CD14-positive monocyte (primary cell): ENCODE results near the gene TEX38. TPM values are rescaled to one million over a fixed set of nuclear protein-coding genes. Genes with fewer than 3 reads are reported as not detected.
"Not testable (repeated sequence)": the region's sequence is repeated elsewhere in the genome, so short reads cannot be mapped to it uniquely, and the experiment has no call there.

ENCODE experiments used
- DNase-seq, 3 donors: peaks; one replicate each; pipeline ENCODE4 v3.0.0-alpha.2; 2011 to 2022
- H2AFZ ChIP-seq: 2 replicates; pipeline ENCODE4 v1.6.0; 2012; ENCODE audit warnings: mild to moderate bottlenecking, low read depth, low read length, inconsistent platforms; ENCODE audit not compliant: insufficient read depth, poor library complexity, severe bottlenecking
- H3K27ac ChIP-seq, 2 donors: 1 replicate in 1 of 2; 2 replicates in 1 of 2; pipeline ENCODE4 v1.5.1; 2012 to 2013; ENCODE audit warnings: low read length in 2 of 2, control low read depth in 1 of 2, inconsistent platforms in 1 of 2, low read depth in 1 of 2, mild to moderate bottlenecking in 1 of 2
- H3K27me3 ChIP-seq, 2 donors: one replicate each; pipeline versions ENCODE4 v1.6.0 to v1.6.1; 2011 to 2013; ENCODE audit warnings: low read length in 2 of 2; ENCODE audit not compliant: control insufficient read depth in 2 of 2, insufficient read depth in 2 of 2
- H3K36me3 ChIP-seq, 2 donors: replicated peaks in 1 of 2; 1 replicate in 1 of 2; 2 replicates in 1 of 2; pipeline versions ENCODE4 v1.5.1 to v1.6.1; 2012 to 2013; ENCODE audit warnings: low read length in 2 of 2, control low read depth in 1 of 2, inconsistent platforms in 1 of 2, mild to moderate bottlenecking in 1 of 2; ENCODE audit not compliant: insufficient read depth in 2 of 2, control insufficient read depth in 1 of 2
- H3K4me1 ChIP-seq, 2 donors: 1 replicate in 1 of 2; 2 replicates in 1 of 2; pipeline versions ENCODE4 v1.5.1 to v1.6.1; 2012 to 2013; ENCODE audit warnings: low read length in 2 of 2, control low read depth in 1 of 2, inconsistent platforms in 1 of 2, mild to moderate bottlenecking in 1 of 2, moderate library complexity in 1 of 2; ENCODE audit not compliant: insufficient read depth in 2 of 2, control insufficient read depth in 1 of 2
- H3K4me2 ChIP-seq: replicated peaks from 2 replicates; pipeline ENCODE3; 2012; ENCODE audit warnings: low read length, moderate library complexity, mild to moderate bottlenecking; ENCODE audit not compliant: poor library complexity, severe bottlenecking; ENCODE audit errors: extremely low read depth
- H3K4me3 ChIP-seq, 3 experiments: fragments of 200-600 bp in 1 of 3; sonication (generic) in 1 of 3; replicated peaks in 1 of 3; 1 replicate in 2 of 3; 2 replicates in 1 of 3; pipeline ENCODE4 v1.5.1; 2011 to 2013; ENCODE audit warnings: low read length in 3 of 3, mild to moderate bottlenecking in 3 of 3, control low read depth in 2 of 3, low read depth in 2 of 3, inconsistent platforms in 1 of 3, moderate library complexity in 1 of 3
- H3K79me2 ChIP-seq: 2 replicates; pipeline ENCODE4 v1.6.0; 2012; ENCODE audit warnings: mild to moderate bottlenecking, control low read depth, inconsistent platforms, low read length, moderate library complexity; ENCODE audit not compliant: insufficient read depth
- H3K9ac ChIP-seq: 2 replicates; pipeline ENCODE4 v1.6.0; 2017; ENCODE audit warnings: low read length, mild to moderate bottlenecking; ENCODE audit not compliant: insufficient read depth, poor library complexity, severe bottlenecking
- H3K9me3 ChIP-seq, 2 donors: replicated peaks in 1 of 2; 1 replicate in 1 of 2; 2 replicates in 1 of 2; pipeline versions ENCODE4 v1.5.1 to v1.6.1; 2012 to 2013; ENCODE audit warnings: low read length in 2 of 2, control low read depth in 1 of 2; ENCODE audit not compliant: control insufficient read depth in 1 of 2, insufficient read depth in 1 of 2
- H4K20me1 ChIP-seq: 2 replicates; pipeline ENCODE4 v1.6.0; 2012; ENCODE audit warnings: mild to moderate bottlenecking, low read length, control low read depth, moderate library complexity; ENCODE audit not compliant: insufficient read depth
- H3K27ac Mint-ChIP-seq, 7 donors: one replicate each; pipeline ENCODE4 v1.8.0; 2020; ENCODE audit warnings: mild to moderate bottlenecking in 7 of 7, mixed read lengths in 7 of 7, moderate library complexity in 6 of 7, inconsistent platforms in 2 of 7
- H3K27me3 Mint-ChIP-seq, 3 donors: one replicate each; pipeline ENCODE4 v1.8.0; 2021 to 2022; ENCODE audit warnings: low read depth in 3 of 3, mild to moderate bottlenecking in 3 of 3, mixed read lengths in 3 of 3, moderate library complexity in 3 of 3, inconsistent platforms in 1 of 3
- H3K36me3 Mint-ChIP-seq, 2 donors: one replicate each; pipeline ENCODE4 v1.8.0; 2020; ENCODE audit warnings: mixed read lengths in 2 of 2, inconsistent platforms in 1 of 2, mild to moderate bottlenecking in 1 of 2
- H3K4me1 Mint-ChIP-seq: one replicate; pipeline ENCODE4 v1.8.0; 2020; ENCODE audit warnings: mild to moderate bottlenecking, mixed read lengths
- H3K4me3 Mint-ChIP-seq, 2 donors: one replicate each; pipeline ENCODE4 v1.8.0; 2020; ENCODE audit warnings: mild to moderate bottlenecking in 2 of 2, mixed read lengths in 2 of 2, moderate library complexity in 1 of 2
- H3K9me3 Mint-ChIP-seq, 7 donors: one replicate each; pipeline ENCODE4 v1.8.0; 2020 to 2022; ENCODE audit warnings: mixed read lengths in 7 of 7, mild to moderate bottlenecking in 6 of 7, moderate library complexity in 6 of 7, inconsistent platforms in 2 of 7
- WGBS: methylation state at CpG from one replicate; pipeline ENCODE4 v1.1.5; 2013; ENCODE audit warnings: missing lambda C conversion rate; ENCODE audit not compliant: insufficient coverage; 5-methylcytosine and 5-hydroxymethylcytosine counted together
- intact Hi-C, 2 donors: fragments of 100-400 bp; cut with micrococcal nuclease; formaldehyde crosslinking; loops; one replicate each; pipeline versions ENCODE4 v1.15.0 to v1.15.1; 2023
- polyA plus RNA-seq, 3 donors: library from polyadenylated mRNA; depleted of rRNA in 1 of 3; unstranded in 2 of 3; stranded (reverse) in 1 of 3; fragments of 300-500 nt in 2 of 3; fragments of >200 nt in 1 of 3; fragmentation: Illumina TruSeq in 2 of 3; gene quantifications; 1 replicate in 2 of 3; 2 replicates in 1 of 3; pipeline ENCODE4 v1.2.3, GENCODE V29; 2012 to 2021
- TF ChIP-seq, protein P1 (sequence below): fragments of 200-600 bp; IDR thresholded peaks from one replicate; pipeline ENCODE4 v1.8.0; 2022; ENCODE audit warnings: antibody characterized with exemption, mild to moderate bottlenecking

The TEX38 gene
- polyA plus RNA-seq, 3 donors, result not detected

GRCh38 chr1:46692811-46693770, 21.4 kb downstream of the TEX38 start:
- no peaks in the 10 kb centered on the region for H3K27me3 ChIP-seq
- peaks cover 69% of the 10 kb centered on the region for H4K20me1 ChIP-seq
- no peak overlapping the region for H3K4me3 ChIP-seq
- no peak for DNase-seq
- TF ChIP-seq, protein P1, sequence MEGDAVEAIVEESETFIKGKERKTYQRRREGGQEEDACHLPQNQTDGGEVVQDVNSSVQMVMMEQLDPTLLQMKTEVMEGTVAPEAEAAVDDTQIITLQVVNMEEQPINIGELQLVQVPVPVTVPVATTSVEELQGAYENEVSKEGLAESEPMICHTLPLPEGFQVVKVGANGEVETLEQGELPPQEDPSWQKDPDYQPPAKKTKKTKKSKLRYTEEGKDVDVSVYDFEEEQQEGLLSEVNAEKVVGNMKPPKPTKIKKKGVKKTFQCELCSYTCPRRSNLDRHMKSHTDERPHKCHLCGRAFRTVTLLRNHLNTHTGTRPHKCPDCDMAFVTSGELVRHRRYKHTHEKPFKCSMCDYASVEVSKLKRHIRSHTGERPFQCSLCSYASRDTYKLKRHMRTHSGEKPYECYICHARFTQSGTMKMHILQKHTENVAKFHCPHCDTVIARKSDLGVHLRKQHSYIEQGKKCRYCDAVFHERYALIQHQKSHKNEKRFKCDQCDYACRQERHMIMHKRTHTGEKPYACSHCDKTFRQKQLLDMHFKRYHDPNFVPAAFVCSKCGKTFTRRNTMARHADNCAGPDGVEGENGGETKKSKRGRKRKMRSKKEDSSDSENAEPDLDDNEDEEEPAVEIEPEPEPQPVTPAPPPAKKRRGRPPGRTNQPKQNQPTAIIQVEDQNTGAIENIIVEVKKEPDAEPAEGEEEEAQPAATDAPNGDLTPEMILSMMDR, result no peak
- no peaks in the 10 kb centered on the region for H3K27me3 Mint-ChIP-seq
- WGBS, result no CpG with 5 or more reads among the region's 3 CpGs
- H3K79me2 ChIP-seq, result peaks cover 10% of the 10 kb centered on the region
- H3K27ac Mint-ChIP-seq, result no peak overlapping the region
- intact Hi-C loops, result no loop called here
- H3K27ac ChIP-seq, result no peak overlapping the region
- no peak overlapping the region for H3K4me2 ChIP-seq
- peaks cover 16% of the 10 kb centered on the region for H3K4me1 Mint-ChIP-seq
- no peak overlapping the region for H2AFZ ChIP-seq
- peaks cover 84 to 96% of the 10 kb centered on the region in 2 donors for H3K36me3 Mint-ChIP-seq
- H3K4me1 ChIP-seq, result peaks cover 1 to 4% of the 10 kb centered on the region in 2 donors
- H3K36me3 ChIP-seq, result peaks cover 79 to 92% of the 10 kb centered on the region in 2 donors
- no peak overlapping the region for H3K4me3 Mint-ChIP-seq
- no peaks in the 10 kb centered on the region for H3K9me3 ChIP-seq
- no peak overlapping the region for H3K9ac ChIP-seq
- H3K9me3 Mint-ChIP-seq, result peaks cover 0 to 3% (median 0%) of the 10 kb centered on the region in 7 donors

GRCh38 chr1:46694676-46695075, 23.0 kb downstream of the TEX38 start:
- H3K9ac ChIP-seq, H3K4me1 ChIP-seq, H3K4me2 ChIP-seq, H3K27me3 ChIP-seq, H2AFZ ChIP-seq, H3K27ac ChIP-seq, H3K4me3 ChIP-seq, H3K27ac Mint-ChIP-seq, H3K9me3 Mint-ChIP-seq, H3K9me3 ChIP-seq, H3K27me3 Mint-ChIP-seq, H3K4me3 Mint-ChIP-seq, intact Hi-C loops, DNase-seq: not testable (repeated sequence)
- WGBS, result no CpG with 5 or more reads among the region's 4 CpGs
- Histone ChIP-seq H3K79me2 (peaks cover 23% of the 10 kb centered on the region), H4K20me1 (peaks cover 75% of the 10 kb centered on the region), H3K36me3 (peaks cover 67 to 86% of the 10 kb centered on the region in 2 donors)
- peaks cover 19% of the 10 kb centered on the region for H3K4me1 Mint-ChIP-seq
- H3K36me3 Mint-ChIP-seq, result peaks cover 77 to 95% of the 10 kb centered on the region in 2 donors
